HEK293 (cell line): ENCODE measurements around the gene CLDN3.
A peak's percentile ranks its signal among the peaks of the same experiment; 100 is the strongest.

Experiments
- GLI2 ChIP-seq: fragments of 450-650 bp; formaldehyde crosslinking; IDR thresholded peaks from 2 replicates; pipeline ENCODE4; 2017; ENCODE audit warnings: missing biosample characterization, missing genetic modification characterization, low read depth, borderline replicate concordance
- HOXC10 ChIP-seq: sonication (generic); formaldehyde crosslinking; IDR thresholded peaks from 2 replicates; pipeline ENCODE4 v1.8.1; 2023; ENCODE audit warnings: mild to moderate bottlenecking, missing genetic modification reagents
- KLF1 ChIP-seq: fragments of 450-650 bp; formaldehyde crosslinking; IDR thresholded peaks from 2 replicates; pipeline ENCODE4 v1.5.1; 2016; ENCODE audit warnings: missing biosample characterization, missing genetic modification characterization
- KLF16 ChIP-seq: fragments of 450-650 bp; formaldehyde crosslinking; IDR thresholded peaks from 2 replicates; pipeline ENCODE4 v1.5.1; 2017; ENCODE audit warnings: missing biosample characterization, missing genetic modification characterization
- OVOL3 ChIP-seq: fragments of 450-650 bp; formaldehyde crosslinking; IDR thresholded peaks from 2 replicates; pipeline ENCODE4 v1.5.1; 2016; ENCODE audit warnings: missing biosample characterization, missing genetic modification characterization
- TRIM28 ChIP-seq: IDR thresholded peaks from 2 replicates; pipeline ENCODE4 v1.6.1; 2011; ENCODE audit warnings: low read length, control low read depth, borderline replicate concordance
- ZBTB8A ChIP-seq: fragments of 450-650 bp; formaldehyde crosslinking; IDR thresholded peaks from 2 replicates; pipeline ENCODE4 v1.5.1; 2016; ENCODE audit warnings: missing biosample characterization, missing genetic modification characterization
- ZFP41 ChIP-seq: fragments of 450-650 bp; formaldehyde crosslinking; IDR thresholded peaks from 2 replicates; pipeline ENCODE4 v1.5.1; 2016; ENCODE audit warnings: missing biosample characterization, missing genetic modification characterization, borderline replicate concordance
- ZFP69B ChIP-seq: fragments of 450-650 bp; formaldehyde crosslinking; IDR thresholded peaks from 2 replicates; pipeline ENCODE4 v1.5.1; 2016; ENCODE audit warnings: missing biosample characterization, missing genetic modification characterization
- ZNF2 ChIP-seq: fragments of 450-650 bp; formaldehyde crosslinking; IDR thresholded peaks from 2 replicates; pipeline ENCODE4 v1.5.1; 2016; ENCODE audit warnings: missing biosample characterization, missing genetic modification characterization
- ZNF214 ChIP-seq: fragments of 450-650 bp; formaldehyde crosslinking; IDR thresholded peaks from 2 replicates; pipeline ENCODE4 v1.5.1; 2017; ENCODE audit warnings: missing biosample characterization, mild to moderate bottlenecking, missing genetic modification characterization, borderline replicate concordance
- ZNF239 ChIP-seq: fragments of 450-650 bp; formaldehyde crosslinking; IDR thresholded peaks from 2 replicates; pipeline ENCODE4 v1.5.1; 2016; ENCODE audit warnings: missing biosample characterization, missing genetic modification characterization
- ZNF302 ChIP-seq: fragments of 450-650 bp; formaldehyde crosslinking; IDR thresholded peaks from 2 replicates; pipeline ENCODE4 v1.5.1; 2016; ENCODE audit warnings: missing biosample characterization, missing genetic modification characterization, low read depth
- ZNF341 ChIP-seq: fragments of 450-650 bp; formaldehyde crosslinking; IDR thresholded peaks from 2 replicates; pipeline ENCODE4; 2016; ENCODE audit warnings: low read depth, missing biosample characterization, missing genetic modification characterization
- ZNF354C ChIP-seq: fragments of 450-650 bp; formaldehyde crosslinking; IDR thresholded peaks from 2 replicates; pipeline ENCODE4 v1.5.1; 2016; ENCODE audit warnings: missing biosample characterization, missing genetic modification characterization, low read depth, borderline replicate concordance
- ZNF423 ChIP-seq: fragments of 450-650 bp; formaldehyde crosslinking; IDR thresholded peaks from 2 replicates; pipeline ENCODE4 v1.5.1; 2016; ENCODE audit warnings: missing biosample characterization, missing genetic modification characterization
- ZNF514 ChIP-seq: fragments of 450-650 bp; formaldehyde crosslinking; IDR thresholded peaks from 2 replicates; pipeline ENCODE4 v1.5.1; 2016; ENCODE audit warnings: missing biosample characterization, missing genetic modification characterization
- ZNF629 ChIP-seq: fragments of 450-650 bp; formaldehyde crosslinking; IDR thresholded peaks from 2 replicates; pipeline ENCODE4 v1.5.1; 2017; ENCODE audit warnings: missing biosample characterization, missing genetic modification characterization
- ZNF664 ChIP-seq: fragments of 450-650 bp; formaldehyde crosslinking; IDR thresholded peaks from 2 replicates; pipeline ENCODE4 v1.5.1; 2016; ENCODE audit warnings: missing biosample characterization, missing genetic modification characterization
- ZNF701 ChIP-seq: fragments of 450-650 bp; formaldehyde crosslinking; IDR thresholded peaks from 2 replicates; pipeline ENCODE4 v1.5.1; 2016; ENCODE audit warnings: missing biosample characterization, missing genetic modification characterization
- ZNF76 ChIP-seq: fragments of 450-650 bp; formaldehyde crosslinking; IDR thresholded peaks from 2 replicates; pipeline ENCODE4; 2016; ENCODE audit warnings: low read depth, missing biosample characterization, missing genetic modification characterization, borderline replicate concordance
- TF ChIP-seq, protein P1 (sequence below): fragments of 450-650 bp; formaldehyde crosslinking; IDR thresholded peaks from 2 replicates; pipeline ENCODE4 v1.5.1; 2016; ENCODE audit warnings: missing biosample characterization, missing genetic modification characterization, low read depth
- TF ChIP-seq, protein P2 (sequence below): fragments of 450-650 bp; formaldehyde crosslinking; IDR thresholded peaks from 2 replicates; pipeline ENCODE4 v1.5.1; 2016; ENCODE audit warnings: missing biosample characterization, missing genetic modification characterization
- TF ChIP-seq, protein P3 (sequence below): fragments of 450-650 bp; formaldehyde crosslinking; IDR thresholded peaks from 2 replicates; pipeline ENCODE4 v1.5.1; 2016; ENCODE audit warnings: missing biosample characterization, missing genetic modification characterization
- TF ChIP-seq, protein P4 (sequence below): fragments of 450-650 bp; formaldehyde crosslinking; IDR thresholded peaks from 2 replicates; pipeline ENCODE4 v1.5.1; 2016; ENCODE audit warnings: missing biosample characterization, missing genetic modification characterization, borderline replicate concordance
- TF ChIP-seq, protein P5 (sequence below): fragments of 450-650 bp; formaldehyde crosslinking; IDR thresholded peaks from 2 replicates; pipeline ENCODE4 v1.5.1; 2016; ENCODE audit warnings: missing biosample characterization, missing genetic modification characterization
- TF ChIP-seq, protein P6 (sequence below): fragments of 450-650 bp; formaldehyde crosslinking; IDR thresholded peaks from 2 replicates; pipeline ENCODE4 v1.5.1; 2016; ENCODE audit warnings: missing biosample characterization, missing genetic modification characterization

Gene CLDN3

DNA sequence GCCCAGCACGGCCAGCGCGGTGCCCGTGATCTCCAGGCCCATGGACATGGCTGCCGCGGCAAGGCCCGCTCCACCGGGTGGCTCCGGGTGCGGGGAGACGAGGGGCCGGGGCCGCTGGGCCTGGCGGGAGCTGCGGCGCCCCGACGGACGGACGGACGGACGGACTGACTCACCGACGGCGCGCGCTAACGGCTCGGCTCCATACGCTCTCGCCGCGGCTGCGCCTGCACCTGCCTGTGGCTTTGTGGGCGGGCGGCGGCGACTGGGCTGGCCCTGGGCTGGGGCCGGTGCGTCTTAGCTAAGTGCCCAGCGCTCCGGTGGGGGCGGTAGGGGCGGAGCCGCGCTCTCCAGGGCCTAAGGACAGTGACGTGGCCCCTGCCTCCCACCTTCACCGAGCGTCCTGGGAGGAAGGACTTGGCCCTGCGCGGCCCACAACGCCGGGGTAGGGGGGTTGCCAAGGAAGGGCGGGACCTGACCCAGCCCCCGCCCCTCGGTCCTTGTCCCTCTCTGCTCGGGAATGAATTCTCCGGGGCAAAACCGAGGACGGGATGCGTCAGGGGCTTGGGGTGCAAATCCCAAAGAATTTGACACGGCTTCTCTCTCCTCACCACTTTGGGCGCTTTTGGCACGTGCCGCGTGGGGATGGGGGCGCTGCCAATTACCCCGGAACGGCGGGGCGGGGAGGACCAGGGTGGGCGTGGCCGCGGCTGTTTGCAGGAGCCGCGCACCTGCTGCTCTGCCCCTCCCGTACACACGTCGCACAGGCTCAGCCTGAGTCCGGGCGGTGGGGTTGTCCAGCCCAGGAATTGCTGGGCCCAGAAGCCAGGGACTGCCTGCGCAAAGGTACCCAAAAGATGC lies at the start of gene CLDN3 (continued):
- TF ChIP-seq, protein P1, sequence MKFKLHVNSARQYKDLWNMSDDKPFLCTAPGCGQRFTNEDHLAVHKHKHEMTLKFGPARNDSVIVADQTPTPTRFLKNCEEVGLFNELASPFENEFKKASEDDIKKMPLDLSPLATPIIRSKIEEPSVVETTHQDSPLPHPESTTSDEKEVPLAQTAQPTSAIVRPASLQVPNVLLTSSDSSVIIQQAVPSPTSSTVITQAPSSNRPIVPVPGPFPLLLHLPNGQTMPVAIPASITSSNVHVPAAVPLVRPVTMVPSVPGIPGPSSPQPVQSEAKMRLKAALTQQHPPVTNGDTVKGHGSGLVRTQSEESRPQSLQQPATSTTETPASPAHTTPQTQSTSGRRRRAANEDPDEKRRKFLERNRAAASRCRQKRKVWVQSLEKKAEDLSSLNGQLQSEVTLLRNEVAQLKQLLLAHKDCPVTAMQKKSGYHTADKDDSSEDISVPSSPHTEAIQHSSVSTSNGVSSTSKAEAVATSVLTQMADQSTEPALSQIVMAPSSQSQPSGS = no peak
- TF ChIP-seq, protein P2, sequence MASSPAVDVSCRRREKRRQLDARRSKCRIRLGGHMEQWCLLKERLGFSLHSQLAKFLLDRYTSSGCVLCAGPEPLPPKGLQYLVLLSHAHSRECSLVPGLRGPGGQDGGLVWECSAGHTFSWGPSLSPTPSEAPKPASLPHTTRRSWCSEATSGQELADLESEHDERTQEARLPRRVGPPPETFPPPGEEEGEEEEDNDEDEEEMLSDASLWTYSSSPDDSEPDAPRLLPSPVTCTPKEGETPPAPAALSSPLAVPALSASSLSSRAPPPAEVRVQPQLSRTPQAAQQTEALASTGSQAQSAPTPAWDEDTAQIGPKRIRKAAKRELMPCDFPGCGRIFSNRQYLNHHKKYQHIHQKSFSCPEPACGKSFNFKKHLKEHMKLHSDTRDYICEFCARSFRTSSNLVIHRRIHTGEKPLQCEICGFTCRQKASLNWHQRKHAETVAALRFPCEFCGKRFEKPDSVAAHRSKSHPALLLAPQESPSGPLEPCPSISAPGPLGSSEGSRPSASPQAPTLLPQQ (tag by site-specific recombination) = peak; percentile 20; the same call in 1 of the 2 replicates
- peak; percentile 83 for TF ChIP-seq KLF1
- no peak for TF ChIP-seq ZNF664 (tag by site-specific recombination)
- TF ChIP-seq, protein P3, sequence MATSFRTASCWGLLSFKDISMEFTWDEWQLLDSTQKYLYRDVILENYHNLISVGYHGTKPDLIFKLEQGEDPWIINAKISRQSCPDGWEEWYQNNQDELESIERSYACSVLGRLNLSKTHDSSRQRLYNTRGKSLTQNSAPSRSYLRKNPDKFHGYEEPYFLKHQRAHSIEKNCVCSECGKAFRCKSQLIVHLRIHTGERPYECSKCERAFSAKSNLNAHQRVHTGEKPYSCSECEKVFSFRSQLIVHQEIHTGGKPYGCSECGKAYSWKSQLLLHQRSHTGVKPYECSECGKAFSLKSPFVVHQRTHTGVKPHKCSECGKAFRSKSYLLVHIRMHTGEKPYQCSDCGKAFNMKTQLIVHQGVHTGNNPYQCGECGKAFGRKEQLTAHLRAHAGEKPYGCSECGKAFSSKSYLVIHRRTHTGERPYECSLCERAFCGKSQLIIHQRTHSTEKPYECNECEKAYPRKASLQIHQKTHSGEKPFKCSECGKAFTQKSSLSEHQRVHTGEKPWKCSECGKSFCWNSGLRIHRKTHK (tag by site-specific recombination) = no peak
- TF ChIP-seq, protein P4, sequence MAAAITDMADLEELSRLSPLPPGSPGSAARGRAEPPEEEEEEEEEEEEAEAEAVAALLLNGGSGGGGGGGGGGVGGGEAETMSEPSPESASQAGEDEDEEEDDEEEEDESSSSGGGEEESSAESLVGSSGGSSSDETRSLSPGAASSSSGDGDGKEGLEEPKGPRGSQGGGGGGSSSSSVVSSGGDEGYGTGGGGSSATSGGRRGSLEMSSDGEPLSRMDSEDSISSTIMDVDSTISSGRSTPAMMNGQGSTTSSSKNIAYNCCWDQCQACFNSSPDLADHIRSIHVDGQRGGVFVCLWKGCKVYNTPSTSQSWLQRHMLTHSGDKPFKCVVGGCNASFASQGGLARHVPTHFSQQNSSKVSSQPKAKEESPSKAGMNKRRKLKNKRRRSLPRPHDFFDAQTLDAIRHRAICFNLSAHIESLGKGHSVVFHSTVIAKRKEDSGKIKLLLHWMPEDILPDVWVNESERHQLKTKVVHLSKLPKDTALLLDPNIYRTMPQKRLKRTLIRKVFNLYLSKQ (tag by site-specific recombination) = no peak
- no peak for TF ChIP-seq ZNF514
- no peak for TF ChIP-seq ZFP41
- TF ChIP-seq ZNF214 (tag by site-specific recombination) = no peak
- TF ChIP-seq ZNF302 (tag by site-specific recombination) = no peak
- no peak for TF ChIP-seq GLI2 (tag by site-specific recombination)
- peak; percentile 30; the same call in 1 of the 2 replicates for TF ChIP-seq ZBTB8A (tag by site-specific recombination)
- peak; percentile 96 for TF ChIP-seq ZNF341 (tag by site-specific recombination)
- no peak for TF ChIP-seq ZNF423 (tag by site-specific recombination)
- TF ChIP-seq ZNF701 (tag by site-specific recombination) = no peak
- TF ChIP-seq, protein P5, sequence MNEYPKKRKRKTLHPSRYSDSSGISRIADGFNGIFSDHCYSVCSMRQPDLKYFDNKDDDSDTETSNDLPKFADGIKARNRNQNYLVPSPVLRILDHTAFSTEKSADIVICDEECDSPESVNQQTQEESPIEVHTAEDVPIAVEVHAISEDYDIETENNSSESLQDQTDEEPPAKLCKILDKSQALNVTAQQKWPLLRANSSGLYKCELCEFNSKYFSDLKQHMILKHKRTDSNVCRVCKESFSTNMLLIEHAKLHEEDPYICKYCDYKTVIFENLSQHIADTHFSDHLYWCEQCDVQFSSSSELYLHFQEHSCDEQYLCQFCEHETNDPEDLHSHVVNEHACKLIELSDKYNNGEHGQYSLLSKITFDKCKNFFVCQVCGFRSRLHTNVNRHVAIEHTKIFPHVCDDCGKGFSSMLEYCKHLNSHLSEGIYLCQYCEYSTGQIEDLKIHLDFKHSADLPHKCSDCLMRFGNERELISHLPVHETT (tag by site-specific recombination) = no peak
- peak; percentile 64 for TF ChIP-seq ZNF629
- no peak for TF ChIP-seq ZNF2 (tag by site-specific recombination)
- no peak for TF ChIP-seq TRIM28
- TF ChIP-seq ZNF239 = no peak
- TF ChIP-seq ZNF76 (tag by site-specific recombination) = no peak
- TF ChIP-seq, protein P6, sequence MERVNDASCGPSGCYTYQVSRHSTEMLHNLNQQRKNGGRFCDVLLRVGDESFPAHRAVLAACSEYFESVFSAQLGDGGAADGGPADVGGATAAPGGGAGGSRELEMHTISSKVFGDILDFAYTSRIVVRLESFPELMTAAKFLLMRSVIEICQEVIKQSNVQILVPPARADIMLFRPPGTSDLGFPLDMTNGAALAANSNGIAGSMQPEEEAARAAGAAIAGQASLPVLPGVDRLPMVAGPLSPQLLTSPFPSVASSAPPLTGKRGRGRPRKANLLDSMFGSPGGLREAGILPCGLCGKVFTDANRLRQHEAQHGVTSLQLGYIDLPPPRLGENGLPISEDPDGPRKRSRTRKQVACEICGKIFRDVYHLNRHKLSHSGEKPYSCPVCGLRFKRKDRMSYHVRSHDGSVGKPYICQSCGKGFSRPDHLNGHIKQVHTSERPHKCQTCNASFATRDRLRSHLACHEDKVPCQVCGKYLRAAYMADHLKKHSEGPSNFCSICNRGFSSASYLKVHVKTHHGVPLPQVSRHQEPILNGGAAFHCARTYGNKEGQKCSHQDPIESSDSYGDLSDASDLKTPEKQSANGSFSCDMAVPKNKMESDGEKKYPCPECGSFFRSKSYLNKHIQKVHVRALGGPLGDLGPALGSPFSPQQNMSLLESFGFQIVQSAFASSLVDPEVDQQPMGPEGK (tag by site-specific recombination) = peak; percentile 85
- TF ChIP-seq ZNF354C = no peak
- TF ChIP-seq KLF16 (tag by site-specific recombination) = peak; percentile 24; the same call in 1 of the 2 replicates
- no peak for TF ChIP-seq HOXC10 (CRISPR knock-in tag)
- no peak for TF ChIP-seq ZFP69B (tag by site-specific recombination)
- no peak for TF ChIP-seq OVOL3 (tag by site-specific recombination)
